NCI-H82 (cell line): Measurements from ENCODE around the gene CDCA3.

Source experiments
- DNase-seq: peaks from one replicate; lab custom pipeline; 2025; lab: John Stamatoyannopoulos, UW

CDCA3 gene

DNA sequence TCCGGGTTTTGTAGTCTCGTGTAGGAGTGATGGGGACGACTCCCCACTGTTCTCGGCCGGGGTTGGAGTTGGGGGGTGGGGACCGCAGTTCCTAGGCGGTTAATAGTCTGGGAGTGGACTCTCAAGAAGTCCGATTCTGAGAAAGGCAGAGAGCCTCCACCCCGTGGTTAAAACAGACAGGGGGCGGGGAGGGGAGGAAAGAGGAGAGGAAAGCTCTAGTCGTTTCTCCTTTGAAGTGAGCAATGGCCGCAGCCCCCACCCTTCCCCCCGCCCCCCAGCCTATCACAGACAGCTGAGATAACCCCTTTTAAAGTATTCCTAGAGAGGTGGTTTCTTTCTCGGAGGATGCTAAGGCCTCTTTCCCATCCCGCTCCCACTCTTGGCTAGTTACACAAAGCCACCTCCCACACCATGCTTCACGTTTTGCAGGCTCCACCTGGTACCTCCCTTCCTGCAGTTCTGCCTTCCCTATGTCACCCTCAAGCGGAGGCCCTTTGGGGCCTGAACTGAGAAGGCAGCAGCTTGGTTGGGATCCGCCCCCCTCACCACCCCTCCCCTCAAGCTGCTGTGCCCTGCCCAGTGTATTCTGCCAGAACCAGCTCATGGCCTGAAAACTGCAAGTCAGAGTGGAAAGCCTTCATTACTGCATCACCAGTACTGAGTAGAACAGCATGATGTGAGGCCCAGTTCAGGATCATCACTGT lies 1.7 kb upstream of the CDCA3 start:
- peak; percentile 76 for DNase-seq

DNA sequence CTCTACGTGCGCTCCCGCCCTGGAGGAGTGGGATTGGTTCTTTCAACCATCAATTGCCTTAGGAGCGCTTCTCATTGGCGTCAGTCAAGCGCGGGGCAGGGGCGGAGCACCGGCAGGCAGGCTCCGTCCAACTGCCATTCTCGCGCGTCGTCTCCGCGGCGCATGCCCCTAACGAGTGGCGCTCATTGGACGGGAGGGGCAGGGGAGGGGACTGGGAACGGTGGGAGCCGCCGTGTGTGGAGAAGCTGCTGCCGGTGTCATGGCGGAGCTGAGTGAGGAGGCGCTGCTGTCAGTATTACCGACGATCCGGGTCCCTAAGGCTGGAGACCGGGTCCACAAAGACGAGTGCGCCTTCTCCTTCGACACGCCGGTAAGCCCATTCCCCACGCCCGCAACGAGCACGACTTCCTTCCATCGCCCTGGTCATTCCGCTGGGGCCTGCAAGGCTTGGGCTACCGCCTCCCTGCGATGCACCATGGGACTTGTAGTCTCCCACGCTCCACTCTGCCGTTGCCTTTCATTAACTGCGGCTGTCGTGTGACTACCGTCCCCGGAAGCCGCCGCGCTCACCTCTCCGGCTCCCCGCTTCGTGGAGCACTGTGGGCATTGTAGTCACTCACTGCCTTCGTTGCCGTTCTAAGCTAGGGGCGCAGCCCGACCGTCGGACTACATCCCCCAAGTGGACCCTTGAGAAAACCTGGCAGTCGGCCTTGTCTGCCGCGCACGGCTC lies 1.0 kb upstream of the CDCA3 start, which contains the start of gene USP5:
Gene USP5 (plus strand): TSS at position 230 of the 730 bp plus-strand sequence. CDS start 30 bp downstream, at position 260.
- peak; percentile 100 for DNase-seq

DNA sequence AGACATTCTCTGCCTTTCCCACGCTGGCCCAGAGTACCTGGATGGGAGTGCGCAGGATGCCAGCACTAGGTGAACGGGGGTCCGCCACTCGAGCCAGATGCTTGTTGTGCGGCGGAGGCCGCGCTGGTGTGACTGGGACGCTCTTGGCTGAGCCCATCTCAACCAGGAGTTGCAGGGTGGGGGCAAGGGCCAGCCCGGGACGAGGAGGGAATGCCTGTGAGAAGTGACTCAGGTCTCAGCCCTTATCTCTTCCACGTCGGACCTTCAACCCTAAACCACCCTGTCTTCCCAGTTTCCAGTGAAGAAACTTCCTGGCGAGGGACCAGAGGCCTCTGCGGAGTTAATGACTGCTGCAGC lies 312 bp downstream of the CDCA3 start:
- no peak for DNase-seq

DNA sequence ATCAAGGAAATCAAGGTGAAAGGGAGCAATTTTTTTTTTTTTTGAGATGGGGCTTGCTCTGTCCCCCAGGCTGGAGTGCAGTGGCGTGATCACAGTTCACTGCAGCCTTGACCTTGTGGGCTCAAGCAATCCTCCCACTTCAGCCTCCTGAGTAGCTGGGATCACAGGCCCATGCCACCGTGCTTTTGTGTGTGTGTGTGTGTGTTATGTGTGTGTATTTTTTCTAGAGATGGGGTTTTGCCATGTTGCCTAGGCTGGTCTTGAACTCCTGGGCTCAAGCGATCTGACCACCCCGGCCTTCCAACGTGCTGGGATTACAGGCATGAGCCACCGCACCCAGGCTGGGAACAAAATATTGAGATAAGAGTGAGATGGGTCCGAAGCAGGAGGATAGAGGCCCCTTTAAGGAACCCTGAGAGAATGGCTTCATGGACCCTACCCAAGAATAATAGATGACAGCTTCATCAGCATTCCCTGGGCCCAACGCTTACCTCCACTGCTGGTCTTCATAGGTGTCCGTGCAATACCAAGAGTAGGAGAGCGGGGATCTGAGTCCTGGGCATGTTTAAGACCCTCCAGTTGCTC lies 1.0 kb downstream of the CDCA3 start:
- DNase-seq, result no peak

DNA sequence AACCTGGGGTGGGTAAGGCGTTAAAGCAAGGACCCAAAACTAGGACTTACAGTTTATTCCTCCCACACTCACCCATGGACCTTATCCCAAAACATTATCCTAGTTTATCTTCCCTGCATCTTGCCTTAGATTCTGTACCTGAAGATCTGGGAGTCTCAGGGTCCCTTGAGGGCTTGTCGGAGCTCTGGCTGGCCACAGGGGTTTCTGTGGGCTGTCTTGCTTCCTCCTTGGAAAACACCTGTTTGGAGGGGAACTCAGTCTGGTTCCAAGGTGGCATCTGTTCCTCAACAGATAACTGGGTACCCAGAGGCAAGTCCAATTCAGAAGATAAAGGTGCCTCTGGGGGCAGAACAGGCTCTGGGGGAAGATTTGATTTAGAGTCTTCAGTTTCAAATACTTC lies 1.7 kb downstream of the CDCA3 start:
- DNase-seq, result no peak

DNA sequence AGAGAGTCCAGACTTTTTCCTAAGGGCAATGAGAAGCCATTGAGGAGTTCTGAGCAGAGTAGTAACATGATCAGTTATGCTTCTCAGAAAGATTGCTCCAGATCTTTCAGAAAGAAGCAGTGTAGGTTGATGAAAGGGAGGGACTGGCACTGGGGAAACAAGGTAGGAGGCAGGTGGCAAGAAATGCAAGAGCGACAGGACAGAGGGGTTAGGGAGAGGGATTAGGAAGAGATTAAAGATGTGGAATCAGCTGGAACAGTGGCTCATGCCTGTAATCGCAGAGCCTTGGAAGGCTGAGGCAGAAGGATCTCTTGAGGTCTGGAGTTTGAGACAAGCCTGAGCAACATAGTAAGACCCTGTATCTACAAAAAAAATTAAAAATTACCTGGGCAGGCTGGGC lies 3.4 kb downstream of the CDCA3 start:
- DNase-seq, result peak; percentile 95

DNA sequence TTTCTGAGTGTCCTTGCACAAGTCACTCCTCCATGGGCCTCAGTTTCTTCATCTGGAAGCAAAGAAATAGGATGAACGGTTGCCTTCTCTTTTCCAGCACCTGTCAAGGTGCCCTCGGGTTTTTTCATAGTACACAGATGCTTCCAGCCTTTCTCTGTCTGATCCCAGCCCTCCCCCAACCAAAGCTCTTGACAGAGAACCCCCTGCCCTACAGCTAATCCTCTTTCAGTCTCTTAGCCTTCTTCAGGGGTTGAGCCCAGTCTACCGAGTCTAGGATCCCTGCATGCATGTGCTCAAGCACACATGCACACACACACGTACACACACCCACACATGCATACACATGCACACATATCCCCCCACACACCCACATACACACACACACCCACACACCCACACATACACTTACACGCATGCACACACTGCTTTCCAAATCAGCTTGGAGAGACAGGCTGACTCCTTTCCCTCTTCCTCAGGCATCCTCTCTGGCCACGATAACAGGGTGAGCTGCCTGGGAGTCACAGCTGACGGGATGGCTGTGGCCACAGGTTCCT lies 4.7 kb downstream of the CDCA3 start:
- peak; percentile 98 for DNase-seq

DNA sequence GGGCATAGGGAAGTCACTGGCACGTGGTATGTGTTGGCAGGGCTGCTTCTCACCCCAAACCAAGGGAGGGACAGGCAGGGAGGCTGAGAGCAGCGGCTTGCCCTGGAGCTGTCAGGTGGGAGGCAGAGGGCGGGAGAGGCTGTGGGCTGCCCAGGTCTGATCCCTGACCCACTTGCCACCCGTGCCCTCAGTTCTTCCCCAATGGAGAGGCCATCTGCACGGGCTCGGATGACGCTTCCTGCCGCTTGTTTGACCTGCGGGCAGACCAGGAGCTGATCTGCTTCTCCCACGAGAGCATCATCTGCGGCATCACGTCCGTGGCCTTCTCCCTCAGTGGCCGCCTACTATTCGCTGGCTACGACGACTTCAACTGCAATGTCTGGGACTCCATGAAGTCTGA lies 5.7 kb downstream of the CDCA3 start:
- no peak for DNase-seq

DNA sequence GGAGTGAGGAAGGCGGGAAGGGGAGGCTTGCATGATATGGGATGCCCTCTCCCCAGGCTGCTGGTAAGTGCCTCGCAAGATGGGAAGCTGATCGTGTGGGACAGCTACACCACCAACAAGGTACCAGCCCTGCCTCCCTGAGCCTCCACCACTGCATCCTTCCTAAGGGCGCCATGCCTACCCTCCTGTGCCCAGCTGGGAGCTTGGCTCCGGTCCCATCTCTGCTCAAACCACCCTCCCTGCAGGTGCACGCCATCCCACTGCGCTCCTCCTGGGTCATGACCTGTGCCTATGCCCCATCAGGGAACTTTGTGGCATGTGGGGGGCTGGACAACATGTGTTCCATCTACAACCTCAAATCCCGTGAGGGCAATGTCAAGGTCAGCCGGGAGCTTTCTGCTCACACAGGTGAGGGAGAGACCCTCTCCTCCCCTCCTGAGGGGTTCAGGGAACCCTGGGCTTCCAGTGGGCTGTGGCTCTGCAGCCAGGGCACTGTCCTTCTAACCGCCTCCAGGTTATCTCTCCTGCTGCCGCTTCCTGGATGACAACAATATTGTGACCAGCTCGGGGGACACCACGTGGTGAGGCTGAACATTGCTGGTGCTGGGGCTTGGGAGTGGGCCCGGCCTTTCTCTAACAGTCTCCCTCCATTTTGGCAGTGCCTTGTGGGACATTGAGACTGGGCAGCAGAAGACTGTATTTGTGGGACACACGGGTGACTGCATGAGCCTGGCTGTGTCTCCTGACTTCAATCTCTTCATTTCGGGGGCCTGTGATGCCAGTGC lies 7.8 kb downstream of the CDCA3 start:
- DNase-seq, result peak; percentile 54

DNA sequence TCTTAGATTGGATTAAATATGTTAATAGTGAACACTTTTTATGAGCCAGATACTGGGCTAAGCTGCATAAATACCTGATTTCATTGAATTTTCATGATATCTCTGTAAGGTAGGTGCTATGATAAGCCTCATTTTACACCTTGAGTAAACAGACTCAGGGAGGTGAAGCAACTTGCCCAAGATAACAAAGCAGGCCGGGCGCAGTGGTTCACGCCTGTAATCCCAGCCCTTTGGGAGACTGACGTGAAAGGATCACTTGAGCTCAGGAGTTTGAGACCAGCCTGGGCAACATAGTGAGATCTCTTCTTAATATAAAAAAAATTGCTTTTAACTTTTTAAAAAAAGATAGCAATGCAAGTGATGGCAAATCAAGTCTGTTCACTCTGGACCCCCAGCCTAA lies 9.0 kb downstream of the CDCA3 start:
- no peak for DNase-seq

DNA sequence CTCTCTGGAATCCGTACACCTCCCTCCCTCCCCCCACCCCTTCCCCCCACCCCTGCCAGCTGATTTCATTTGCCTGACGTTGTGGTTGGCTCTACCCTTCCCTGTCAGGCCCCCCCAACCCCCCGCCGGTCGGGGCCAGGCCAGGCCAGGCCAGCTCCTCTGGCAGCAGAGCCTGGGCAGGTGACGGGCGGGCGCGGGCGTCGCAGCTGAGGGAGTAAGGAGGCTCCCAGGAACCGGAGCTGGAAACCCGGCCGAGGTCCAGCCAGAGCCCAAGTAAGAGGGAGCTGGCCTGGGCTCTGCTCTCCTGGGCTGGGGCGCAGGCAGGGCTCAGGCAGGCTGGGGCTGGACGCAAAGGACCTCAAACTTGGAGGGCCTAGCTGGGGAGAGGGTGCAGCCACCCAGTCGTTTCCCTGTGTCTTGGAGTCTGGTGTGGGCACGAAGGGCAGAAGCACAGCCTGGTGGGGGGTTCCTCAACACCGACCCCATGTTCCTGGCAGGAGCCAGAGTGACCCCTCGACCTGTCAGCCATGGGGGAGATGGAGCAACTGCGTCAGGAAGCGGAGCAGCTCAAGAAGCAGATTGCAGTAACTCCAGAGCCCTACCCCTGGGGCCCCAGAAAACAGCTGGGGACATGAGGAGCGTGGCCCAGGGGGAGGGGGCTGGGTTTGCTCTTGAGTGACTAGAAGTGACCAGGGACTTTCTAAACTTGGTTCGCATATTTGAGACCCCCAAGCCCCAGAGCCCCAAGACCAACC lies 10.1 kb downstream of the CDCA3 start, which contains the start of gene GNB3:
Gene GNB3 (plus strand): TSS at position 165 of the 755 bp plus-strand sequence. CDS start 363 bp downstream, at position 528.
- DNase-seq, result peak; percentile 80

DNA sequence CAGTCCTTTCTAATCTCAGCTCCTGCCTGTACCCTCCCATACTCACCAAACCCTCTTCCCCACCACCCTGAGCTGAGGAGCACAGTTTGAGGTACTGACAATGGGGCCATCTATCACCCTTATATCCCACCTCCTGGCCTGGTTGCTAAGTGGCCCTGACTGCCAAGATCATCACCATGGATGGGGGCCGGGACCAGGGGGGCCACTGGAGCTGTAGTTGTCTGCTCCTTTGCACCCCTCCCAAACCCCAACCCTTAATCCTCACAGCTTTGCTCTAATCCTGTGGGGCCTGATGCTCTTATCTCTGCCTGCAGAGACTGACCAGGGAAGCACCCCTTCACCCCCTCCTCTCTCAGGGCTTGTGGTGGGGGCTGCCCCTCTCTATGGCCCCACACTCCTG lies 10.8 kb downstream of the CDCA3 start:
- DNase-seq, result peak; percentile 100

DNA sequence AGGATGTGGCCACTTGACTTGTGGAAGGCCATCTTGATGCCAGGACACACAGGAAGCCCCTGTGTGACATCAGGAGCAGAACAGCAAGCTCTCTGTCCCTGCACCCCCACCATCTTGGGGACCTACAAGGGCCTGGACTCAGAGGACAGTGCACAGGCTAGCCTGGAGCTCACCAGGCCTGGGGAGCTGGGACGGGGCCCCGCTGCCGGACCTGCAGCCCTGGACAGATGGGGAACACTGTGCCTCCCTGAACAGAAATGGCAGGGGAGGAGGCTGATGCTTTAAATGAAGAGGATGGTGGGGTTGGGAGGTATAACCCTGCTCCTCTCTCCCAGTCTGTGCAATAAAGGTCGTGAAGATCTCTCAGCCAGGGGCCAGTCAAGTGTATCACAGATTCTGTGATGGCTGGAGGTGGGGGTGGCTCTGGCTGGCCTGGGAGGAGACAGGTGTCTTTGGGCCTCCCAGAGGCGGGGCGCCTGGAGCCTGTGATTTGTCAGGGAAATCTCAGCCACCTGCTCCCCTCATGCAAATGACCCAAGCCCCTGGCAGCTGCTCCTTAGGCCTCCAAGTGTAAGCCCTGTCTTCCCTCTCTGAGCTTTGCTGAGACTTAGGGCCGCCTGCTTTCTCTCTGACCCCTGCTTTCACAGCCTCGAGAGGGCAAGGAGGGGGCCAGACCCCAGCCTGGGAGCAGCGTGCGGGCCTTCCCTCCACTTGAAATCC lies 11.4 kb downstream of the CDCA3 start:
- DNase-seq, result peak; percentile 99

DNA sequence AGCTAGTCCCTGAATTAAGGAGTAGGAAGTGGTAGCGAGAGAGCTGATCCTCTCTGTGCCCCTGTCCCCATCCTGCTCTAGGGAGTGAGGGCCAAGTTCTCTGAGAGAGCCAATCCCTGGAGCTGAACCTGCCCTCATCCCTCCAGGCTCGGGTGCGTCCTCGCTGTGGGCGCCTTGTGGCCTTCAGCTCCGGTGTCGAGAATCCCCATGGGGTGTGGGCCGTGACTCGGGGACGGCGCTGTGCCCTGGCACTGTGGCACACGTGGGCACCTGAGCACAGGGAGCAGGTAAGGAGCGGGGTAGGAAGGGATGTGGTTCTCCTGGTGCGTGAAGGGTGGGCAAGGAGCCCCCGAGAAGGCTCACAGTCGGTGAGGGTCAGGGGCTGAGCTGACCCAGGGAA lies 12.2 kb downstream of the CDCA3 start:
- DNase-seq, result no peak

DNA sequence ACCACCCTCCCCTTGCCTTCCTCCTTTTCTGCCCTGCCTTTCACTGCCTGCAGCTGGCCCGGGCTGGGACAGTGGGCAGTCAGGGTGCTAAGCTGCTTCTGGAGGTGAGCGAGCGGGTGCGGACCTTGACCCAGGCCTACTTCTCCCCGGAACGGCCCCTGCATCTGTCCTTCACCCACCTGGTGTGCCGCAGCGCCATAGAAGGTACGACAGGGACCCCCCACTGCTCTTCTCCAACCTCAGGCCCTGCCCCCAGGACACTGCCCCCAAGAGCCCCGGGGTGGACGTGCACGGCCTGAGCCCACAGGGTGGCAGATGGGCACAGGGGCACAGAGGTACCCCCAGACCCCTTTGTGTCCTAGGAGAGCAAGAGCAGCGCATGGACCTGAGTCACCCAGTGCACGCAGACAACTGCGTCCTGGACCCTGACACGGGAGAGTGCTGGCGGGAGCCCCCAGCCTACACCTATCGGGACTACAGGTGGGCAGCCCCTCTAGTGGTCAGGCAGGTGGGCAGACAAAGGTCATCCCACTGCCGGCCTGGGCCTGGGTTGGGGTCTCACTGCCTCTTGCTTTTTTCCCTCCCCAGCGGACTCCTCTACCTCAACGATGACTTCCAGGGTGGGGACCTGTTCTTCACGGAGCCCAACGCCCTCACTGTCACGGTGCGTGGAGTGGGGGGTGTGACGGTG lies 13.6 kb downstream of the CDCA3 start:
- no peak for DNase-seq

DNA sequence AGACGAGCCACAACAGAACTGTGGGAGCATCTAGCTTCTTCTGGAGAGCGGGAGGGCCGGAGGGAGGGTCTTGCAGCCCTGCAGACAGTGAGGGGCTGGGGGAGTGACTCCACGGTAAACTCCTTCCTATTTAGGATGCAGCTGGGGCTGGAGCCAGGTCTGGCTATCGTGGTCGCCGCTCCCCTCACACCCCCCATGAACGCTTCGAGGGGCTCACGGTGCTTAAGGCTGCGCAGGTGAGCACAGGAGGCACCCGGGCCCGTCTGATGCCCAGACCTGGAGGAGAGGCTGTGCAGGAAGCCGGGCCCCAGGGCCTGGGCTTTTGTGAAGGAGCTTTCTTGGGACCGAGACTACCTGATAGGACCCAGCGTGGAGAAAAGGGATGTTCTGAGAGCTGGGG lies 14.2 kb downstream of the CDCA3 start:
- DNase-seq, result no peak

DNA sequence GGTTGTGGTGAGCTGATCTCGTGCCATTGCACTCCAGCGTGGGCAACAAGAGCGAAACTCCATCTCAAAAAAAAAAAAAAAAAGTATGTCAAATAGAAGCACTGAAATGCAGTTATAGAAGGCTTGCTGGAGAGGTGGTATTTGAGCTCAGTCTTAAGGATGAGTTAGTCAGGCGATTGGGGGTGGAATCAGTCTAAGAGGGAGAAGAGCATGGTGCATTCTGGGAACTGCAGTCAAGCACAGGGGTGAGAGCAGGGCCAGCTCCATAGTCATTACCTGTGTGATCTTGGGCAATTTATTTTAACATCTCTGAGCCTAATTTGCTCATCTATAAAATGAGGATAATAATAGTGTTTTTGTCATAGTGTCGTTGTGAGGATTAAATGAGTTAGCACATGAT lies 16.2 kb downstream of the CDCA3 start:
- DNase-seq, result peak; percentile 49

DNA sequence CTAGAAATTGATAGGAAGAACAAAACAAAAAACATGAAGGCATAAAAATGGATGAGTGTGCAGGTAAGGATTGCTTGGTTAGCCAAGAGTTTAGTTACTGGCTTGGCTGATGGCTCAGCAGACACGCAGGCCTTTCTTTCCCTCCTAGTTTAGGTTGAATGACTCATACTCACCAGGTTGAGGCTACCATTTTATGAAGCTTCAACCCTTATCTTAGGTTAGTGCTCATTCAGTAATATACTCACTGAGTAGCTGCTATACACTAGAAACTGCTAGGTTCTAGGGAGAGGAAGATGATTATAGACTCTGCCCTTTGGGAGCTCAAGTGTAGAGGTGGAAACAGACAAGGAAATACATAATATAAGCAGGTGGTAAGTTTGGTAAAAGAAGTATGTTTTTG lies 16.8 kb downstream of the CDCA3 start:
- no peak for DNase-seq

DNA sequence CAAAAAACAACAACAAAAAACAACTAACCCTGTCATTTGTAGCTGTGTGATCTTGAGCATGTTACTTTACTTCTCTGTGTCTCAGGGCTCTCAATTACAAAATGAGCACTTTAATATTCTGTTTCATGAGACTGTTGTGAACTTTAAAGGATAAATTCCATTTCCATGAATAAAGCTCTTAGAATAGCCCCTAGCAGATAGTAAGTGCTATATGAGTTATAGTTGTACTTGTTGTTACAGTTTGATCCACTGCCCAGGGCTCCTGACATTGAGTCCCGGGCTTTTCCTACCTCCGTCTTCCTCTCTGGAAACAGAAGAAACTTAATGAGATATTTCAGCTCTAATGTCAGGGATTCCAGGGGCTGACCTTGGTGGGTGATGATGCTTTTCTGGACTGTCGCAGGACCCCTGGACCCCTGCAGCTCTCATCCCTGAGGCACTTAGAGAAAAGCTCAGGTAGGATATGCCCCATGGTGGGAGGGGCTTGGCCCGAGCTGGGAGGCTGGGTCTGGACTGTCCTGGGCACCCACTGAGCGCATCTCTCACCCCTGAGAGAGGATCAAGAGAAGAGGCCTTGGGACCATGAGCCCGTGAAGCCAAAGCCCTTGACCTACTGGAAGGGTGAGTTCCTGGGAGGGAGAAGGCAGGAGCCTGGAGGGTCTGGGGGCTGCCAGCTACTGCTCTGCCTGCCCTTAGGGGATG lies 17.7 kb downstream of the CDCA3 start:
- no peak for DNase-seq
